GM21423 (cell line): ENCODE measurements around the gene PDE4B.

Experiments
- ATAC-seq: cut with Tn5 transposase; IDR thresholded peaks from one replicate; pipeline ENCODE4 v1.9.1; 2021; ENCODE audit warnings: mild to moderate bottlenecking, moderate library complexity; ENCODE audit not compliant: unreplicated experiment

PDE4B gene

DNA sequence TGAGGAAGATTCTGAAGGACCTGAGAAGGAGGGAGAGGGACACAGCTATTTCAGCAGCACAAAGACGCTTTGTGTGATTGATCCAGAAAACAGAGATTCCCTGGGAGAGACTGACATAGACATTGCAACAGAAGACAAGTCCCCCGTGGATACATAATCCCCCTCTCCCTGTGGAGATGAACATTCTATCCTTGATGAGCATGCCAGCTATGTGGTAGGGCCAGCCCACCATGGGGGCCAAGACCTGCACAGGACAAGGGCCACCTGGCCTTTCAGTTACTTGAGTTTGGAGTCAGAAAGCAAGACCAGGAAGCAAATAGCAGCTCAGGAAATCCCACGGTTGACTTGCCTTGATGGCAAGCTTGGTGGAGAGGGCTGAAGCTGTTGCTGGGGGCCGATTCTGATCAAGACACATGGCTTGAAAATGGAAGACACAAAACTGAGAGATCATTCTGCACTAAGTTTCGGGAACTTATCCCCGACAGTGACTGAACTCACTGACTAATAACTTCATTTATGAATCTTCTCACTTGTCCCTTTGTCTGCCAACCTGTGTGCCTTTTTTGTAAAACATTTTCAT, 579.9 kb downstream of the PDE4B start:
- ATAC-seq, result no peak

- no peak for ATAC-seq
Measured at GRCh38 chr1:66373157-66373591, 580.5 kb downstream of the PDE4B start.

GRCh38 chr1:66374148-66374547, 581.5 kb downstream of the PDE4B start:
- peak; percentile 39 for ATAC-seq

DNA sequence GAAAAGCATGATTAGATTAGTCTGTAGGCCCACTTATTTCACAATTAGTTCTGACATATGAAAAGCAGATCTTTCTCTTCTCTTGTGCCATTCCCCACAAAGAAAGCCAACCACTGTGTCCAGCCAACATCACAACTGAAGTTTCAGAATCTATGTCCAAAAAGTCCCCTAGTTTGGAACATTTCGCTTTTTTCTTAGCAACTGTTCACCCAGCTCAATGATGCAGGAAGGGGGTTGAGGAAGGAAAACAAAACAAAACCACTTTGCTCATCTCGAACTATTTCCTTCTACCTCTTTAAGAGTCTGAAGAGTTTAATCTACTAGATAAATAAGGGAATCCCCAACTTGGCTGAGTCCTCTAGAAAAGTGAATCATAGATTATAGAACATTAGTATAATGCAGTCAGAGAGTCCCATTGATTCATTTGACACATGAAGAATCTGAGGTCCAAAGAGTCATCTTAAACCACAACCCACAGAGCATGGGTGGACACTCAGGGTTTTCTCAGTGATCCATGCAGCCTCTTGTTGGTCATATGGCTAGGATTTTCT, 581.9 kb downstream of the PDE4B start:
- ATAC-seq, result peak; percentile 54

- ATAC-seq, result no peak
Measured at GRCh38 chr1:66375125-66375524, 582.4 kb downstream of the PDE4B start.

- peak; percentile 98 for ATAC-seq
Measured at GRCh38 chr1:66380452-66381212, 587.9 kb downstream of the PDE4B start.

GRCh38 chr1:66381621-66382275, 589.1 kb downstream of the PDE4B start:
- ATAC-seq, result no peak

DNA sequence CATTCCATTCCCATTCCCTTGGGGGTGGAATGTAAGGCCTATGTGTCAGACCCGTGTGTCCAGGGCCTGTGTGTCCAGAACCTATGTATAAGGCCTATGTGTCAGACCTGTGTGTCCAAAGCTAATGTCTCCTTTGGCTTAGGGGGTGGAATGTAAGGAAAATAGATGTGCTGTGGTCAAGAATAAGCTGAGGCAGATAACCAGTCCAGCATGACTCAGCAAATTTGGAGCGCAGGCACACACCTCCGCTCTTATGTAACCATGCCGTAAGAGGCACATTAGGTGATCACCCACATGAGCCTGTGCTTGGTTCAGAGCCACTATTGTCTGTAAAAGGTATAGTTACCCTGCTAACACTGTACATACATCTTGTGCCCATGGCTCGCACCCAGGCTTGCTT, 590.5 kb downstream of the PDE4B start:
- no peak for ATAC-seq

DNA sequence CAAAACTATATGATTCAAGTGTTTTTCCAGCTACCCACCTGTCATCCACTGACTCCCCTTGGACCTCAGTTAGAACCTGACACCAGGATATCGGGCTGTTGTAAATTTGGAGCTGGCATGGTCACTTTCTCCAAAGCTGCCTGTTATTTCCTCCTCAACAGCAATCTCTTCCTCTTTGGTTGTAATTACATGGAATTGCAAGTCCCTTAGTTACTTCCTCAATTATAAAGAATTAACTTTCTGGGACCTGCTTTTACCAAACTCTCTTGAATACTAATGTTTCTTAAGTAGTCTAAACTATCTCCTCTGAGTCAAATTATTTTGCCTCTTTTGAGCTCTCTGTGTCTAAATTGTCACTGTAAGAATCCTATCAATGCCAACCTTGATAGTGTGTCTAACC, 590.9 kb downstream of the PDE4B start:
- ATAC-seq, result no peak

DNA sequence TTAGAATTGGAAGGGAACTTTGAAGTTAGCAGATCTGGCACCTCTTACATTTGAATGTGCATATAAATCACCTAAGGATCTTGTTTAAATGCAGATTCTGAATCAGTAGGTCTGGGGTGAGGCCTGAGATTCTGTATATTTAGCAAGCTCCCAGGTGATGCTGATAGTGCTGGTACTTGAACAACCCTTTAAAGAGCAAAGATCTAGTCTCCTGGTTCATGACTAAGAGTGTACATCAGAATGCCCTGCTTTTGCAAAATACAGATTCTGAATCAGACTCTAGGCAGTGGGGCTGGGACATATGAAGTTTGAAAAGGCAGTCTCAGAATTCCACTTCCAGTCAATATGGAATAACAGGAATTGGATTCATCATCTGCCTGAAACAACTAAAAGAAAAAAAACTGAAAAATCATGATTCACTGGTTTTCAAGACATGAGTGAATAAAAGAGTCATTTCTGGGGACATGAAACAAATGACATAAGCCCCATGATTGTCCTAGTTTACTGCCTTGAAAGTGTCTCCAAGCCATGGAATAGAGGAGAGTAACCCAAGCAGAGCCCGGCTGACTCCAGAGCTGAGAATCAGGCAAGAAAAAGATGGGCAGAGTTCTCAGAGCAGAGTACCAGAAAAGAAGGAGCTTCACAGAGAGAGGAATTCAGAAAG, 591.7 kb downstream of the PDE4B start:
- ATAC-seq, result no peak

DNA sequence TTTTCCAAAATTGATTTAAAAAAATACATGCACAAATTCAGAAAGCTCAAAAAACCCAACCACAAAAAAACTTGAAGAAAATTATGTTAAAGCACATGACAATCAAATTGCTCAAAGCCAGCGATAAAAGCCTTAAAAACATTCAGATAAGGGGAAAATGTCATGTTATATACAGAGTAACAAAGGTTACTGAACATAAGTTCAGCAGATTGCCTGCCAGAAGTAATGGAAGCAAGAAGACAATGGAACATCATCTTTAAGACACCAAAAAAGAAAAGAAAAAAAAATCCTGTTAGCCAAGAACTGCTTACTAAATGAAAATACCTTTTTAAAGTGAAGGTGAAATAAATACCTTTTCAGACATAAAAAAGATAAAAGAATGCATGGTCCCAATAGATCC, 594.0 kb downstream of the PDE4B start:
- ATAC-seq, result no peak

- ATAC-seq, result no peak
Measured at GRCh38 chr1:66388913-66389312, 596.2 kb downstream of the PDE4B start.

GRCh38 chr1:66393586-66394287, 601.0 kb downstream of the PDE4B start:
- ATAC-seq, result no peak

GRCh38 chr1:66394603-66395002, 601.9 kb downstream of the PDE4B start:
- no peak for ATAC-seq

DNA sequence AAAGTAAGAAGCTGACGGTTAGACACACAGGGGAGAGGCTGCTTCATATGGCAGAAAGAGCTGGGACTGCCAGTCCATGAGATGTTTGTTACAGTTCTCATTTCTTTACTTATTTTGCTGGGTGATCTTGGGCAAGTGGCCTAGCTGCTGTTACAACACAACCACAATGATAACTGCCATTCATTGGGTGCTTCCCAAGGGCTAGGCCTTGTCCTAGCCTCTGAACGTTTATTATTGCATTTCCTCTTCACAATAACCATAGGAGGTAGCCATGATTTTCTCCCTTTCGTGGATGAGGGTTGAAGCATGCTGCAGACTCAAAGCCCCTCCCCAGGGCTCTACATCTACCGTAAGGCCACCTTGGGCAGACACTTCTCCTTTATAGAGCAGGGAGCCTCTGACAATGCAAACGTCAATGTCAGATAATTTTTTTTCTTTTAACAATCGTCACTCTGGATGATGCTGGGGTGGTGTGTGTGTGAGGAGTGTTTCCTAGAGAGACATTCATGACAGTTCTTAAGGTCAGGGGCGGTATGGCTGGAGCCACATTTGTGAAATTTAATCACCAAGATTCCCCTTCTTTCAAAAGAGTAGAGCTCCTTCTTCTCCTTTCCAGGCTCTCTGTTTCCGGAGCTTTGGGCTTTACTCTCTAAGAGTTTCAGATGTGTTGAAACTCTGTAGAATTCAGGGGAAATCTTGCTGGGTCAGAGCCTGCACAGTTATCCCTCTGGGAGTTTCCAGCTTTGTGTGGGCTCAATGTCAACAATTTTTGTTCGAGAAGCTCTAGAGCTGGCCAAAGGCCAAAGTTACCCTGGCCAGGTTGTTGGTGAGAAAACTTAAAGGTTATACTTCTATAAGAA, 602.7 kb downstream of the PDE4B start:
- ATAC-seq, result no peak

DNA sequence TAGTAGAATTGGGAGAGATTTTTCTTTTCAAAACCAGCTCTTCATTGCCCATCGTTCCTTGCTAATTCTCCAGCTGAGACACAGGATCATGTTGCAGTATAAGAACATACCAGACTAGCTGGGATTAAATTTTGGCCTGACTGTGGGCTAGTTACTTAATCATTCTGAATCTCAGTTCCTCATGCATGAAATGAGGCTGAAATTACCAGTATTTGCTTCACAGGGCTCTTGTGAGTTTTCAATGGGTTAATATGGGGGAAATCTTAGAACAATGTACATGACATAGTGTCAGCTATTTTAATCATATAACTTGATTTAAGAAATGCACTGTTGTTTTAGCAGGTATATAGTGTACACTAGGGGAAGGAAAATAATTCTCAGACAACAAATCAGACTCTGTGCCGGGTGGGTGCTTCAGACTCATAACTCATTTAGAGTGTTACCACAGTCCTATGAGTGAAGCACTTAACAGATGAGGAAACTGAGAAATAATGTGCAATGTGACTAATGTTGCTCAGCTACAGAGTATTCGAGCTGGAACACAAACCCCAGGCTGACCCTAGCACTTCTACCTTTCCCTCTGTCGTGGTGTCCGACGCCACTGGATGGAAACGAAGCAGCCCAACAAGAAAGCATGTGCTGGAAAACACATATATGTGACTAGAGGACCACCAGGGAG, 603.7 kb downstream of the PDE4B start:
- peak; percentile 48 for ATAC-seq

DNA sequence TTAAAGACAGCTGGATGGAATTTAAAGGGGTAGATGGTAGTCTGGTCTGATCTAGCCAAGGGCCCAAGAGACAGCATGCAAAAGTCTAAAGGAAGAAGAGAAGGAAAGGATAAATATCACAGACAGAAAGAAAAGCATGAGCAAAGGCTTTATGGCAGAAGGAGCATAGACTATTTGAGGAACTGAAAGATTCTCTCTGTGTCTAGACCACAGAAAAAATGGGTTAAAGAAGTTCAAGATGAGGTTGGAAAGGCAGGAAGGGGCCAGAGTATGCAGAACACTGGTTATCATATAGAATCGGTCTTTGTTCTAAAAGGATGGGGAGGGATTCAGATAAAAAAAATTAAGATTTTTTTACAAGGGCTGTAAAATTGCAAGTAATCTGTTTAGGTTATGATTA, 604.5 kb downstream of the PDE4B start:
- ATAC-seq, result peak; percentile 33

DNA sequence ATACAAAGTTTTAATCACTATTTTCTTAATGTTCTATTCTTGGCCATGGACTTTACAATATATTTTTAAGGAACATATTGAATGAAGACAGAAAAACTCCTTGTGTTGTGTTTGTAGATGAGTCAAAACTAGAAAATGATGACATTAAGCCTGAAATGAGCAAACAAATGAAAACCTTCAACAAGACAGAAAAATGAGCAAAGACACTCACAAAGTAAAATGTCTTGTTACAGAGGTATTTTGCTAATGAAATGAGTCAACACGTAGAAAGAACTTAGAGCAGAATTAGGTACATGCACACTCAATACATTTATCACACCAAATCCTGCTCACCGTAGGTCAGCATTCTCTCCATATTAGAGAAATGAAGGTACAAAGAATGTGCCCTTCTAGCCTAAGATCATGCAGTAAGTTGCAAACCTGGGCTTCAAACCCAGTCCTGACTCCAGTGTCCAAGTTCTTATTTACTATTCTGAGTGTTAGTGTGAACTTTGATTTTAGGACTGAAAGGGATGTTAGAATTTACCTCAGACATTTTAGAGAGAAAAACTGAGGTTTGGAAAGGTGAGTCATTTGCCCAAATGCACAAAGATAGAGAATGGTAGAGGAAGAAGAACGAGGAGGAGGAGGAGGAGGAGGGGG, 607.3 kb downstream of the PDE4B start:
- no peak for ATAC-seq

- no peak for ATAC-seq
Measured at GRCh38 chr1:66400660-66401059, 608.0 kb downstream of the PDE4B start.
